Mesenteric fat pad (tissue), 1 donor: ENCODE measurements around the gene EBPL. TPM values are rescaled to one million over a fixed set of nuclear protein-coding genes. Genes with fewer than 3 reads are reported as not detected.

Source experiments
- DNase-seq: peaks from one replicate; pipeline ENCODE4 v3.0.0-alpha.2; 2020; ENCODE audit warnings: low spot score
- total RNA-seq: library from RNA; stranded (reverse); fragmentation: NEBNext Ultra II Directional; extraction: Animal tissue kit (Norgen Biotek cat#: 25700); gene quantifications from one replicate; pipeline ENCODE4 v1.2.1, GENCODE V29; 2021
- donor health status: DM: yes; HTN: yes; CAD: no.

The EBPL gene
- total RNA-seq, 1 donor from 2014 or later = 25.3 TPM

- DNase-seq = no peak
Measured at GRCh38 chr13:49676581-49677298, 14.5 kb downstream of the EBPL start.

DNA sequence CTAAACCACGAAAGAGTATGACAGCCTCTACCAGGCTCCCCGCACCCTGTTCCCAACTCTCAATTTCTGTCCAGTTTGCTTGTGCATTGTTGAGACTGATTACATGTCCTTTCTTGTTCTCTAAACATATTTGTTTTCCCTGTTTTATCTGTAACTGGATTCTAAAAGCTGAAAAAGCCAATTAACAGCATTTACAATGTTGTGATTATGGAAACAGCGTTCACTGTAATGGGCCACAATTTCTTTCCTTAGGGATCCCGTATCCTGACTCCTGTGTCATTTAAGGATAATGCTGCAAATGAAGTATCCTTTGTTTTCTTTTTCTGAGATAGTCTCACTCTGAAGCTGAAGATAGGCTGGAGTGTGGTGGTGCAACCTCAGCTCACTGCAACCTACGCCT is 20.5 kb downstream of the EBPL start:
- DNase-seq = no peak

DNA sequence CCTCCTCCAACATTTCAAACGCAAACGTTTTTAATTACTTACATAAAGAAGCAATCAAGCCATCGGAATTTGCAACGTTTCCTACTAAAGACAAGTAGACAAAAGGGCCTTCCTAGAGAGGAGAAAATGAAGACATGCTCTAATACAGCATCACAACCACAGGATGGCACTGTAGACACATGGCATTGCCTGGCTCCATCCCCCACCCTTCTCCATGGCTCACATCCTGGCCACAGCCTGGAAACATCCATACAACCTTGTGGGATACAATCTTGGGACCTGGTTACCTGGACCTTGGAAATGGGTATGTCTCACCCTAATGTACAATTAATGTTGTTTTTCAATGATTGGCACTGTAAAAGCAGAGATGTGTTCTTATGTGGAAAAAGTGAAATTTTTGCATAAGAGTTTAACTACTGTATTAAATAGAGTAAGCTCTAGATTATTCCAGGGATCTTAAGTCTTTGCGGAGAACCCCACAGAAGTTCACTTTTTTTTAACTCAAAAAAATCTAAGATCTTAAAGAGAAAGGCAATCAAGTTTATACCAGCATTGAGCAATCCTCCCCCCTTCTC is 21.5 kb downstream of the EBPL start:
- DNase-seq = no peak

DNA sequence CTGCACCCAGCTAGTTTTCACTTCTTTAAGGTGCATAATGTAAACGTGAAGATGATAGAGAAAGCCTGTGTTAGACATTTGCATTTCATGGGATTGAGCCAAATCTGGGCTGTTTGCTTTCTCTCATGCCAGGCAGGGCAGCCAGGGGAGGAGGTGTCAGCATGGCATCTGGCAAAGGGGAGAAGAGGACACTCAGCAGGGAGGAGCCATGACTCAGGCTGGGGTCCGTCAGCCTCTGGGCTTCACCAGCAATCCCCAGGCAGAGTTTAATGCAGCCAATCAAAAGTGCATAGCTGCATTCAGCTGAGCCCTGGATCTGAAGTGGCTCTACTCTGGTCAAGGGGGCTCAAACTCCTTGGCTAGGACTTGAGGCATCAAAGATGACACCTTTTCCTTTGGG is 23.5 kb downstream of the EBPL start:
- DNase-seq = no peak

DNA sequence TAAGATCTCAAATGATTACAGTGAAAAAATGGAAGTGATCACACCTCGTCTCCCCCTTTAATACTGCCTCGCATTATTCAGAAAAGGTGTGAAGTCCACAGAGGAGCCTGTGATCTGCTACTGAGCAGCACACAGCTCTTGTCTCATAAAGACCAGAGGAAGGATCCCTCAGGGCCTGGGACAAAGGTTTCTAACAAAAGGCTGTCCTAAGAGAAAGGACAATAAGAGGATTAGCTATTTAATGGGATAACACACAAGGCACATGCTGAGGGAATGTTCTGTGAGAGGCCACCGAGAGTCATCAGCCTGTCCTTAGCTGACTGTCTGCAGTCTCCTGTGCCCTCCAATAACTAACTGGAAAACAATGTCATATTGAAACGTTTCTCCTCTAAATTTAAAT is 26.7 kb downstream of the EBPL start:
- no peak for DNase-seq

- DNase-seq = no peak
Measured at GRCh38 chr13:49657241-49657641, 34.0 kb downstream of the EBPL start.

GRCh38 chr13:49655906-49656305 is 35.4 kb downstream of the EBPL start:
- no peak for DNase-seq

DNA sequence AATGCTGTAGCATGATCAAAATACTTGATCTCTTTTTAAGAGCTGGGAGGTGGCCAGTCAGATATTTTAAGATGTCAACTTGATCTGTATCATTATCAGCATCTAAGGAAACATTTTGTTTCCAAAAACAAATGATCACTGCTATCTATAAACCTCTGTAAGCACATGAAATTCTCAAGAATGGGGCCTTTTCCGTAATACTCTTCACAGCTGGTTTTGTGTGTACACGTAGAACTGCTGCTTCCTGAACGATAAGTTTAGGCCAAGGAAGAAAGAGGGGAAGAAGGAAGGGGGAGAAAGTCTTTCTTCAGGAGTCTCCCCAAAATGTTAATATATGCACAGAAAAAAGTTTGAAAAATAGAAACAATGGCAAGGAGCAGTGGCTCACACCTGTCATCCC is 37.3 kb downstream of the EBPL start:
- DNase-seq = no peak

DNA sequence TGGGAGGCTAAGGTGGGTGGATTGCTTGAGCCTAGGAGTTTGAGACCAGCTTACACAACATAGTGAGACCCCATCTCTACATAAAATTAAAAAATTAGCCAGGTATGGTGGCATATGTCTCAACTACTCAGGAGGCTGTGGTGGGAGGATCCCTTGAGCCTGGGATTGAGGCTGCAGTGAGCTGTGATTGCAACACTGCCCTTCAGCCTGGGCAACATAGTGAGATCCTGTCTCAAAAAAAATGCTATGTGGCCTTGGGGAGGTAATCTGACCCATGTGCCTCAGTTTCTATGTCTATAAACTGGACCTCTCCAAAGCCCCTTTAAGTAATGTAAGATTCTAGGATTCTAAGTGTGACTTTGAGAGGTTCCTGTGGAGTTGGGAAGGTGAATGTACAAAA is 37.8 kb downstream of the EBPL start:
- DNase-seq = no peak

- DNase-seq = no peak
Measured at GRCh38 chr13:49652355-49653305, 38.7 kb downstream of the EBPL start.

DNA sequence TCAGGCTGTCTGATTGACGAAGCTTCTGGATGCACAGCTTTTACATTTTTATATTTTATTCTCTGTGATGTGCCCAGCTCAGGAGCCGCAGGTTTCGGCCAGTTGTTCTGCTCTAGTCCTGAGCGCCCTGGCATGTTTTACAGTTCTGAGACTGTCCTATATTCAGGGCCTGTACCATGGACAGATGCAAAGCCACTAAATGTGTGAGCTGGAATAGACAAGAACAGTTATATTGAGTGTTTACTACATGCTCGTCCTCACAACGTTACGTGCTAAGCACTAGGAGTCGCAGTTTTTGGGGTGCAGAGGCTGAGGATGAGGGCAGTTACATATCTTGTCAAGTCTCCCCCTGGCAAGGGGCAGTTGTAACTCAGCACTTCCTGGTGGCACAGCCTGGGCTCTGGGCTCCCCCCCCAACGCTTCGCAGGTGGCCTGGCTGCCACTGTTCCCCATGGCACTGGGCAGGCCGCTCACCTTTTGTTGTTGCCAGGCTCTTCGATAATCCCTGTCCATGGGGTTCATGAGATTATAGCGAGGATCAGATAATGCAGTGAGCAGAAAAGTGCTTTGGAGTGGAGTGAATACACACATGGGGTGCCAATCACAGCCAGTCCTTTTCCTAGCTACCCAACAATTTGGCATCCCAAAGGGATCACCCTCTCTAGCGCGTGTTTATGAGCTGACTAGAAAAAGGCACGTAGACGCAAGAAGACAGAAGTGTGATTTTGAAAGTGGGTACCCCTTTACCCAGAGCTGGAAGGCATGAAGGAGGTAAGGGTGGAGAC is 39.5 kb downstream of the EBPL start:
- DNase-seq = no peak

DNA sequence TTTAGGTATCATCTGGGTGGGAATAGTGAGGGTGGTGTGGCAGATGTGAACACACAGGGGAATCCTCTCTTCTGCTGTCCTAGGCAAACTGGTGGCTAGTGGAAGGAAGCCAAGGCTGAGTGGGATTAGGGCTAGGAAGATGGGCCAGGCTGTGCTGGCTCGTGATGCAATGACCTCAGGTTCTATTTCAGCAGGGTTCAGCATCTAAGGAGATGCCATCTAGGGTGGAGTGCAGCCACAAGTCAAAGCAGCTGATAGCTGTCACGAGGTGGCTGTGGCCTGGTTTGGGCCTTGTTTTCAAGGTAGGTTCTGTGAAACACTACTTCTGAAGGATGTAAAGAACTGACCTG is 41.3 kb downstream of the EBPL start:
- no peak for DNase-seq

- no peak for DNase-seq
Measured at GRCh38 chr13:49649244-49649962, 41.9 kb downstream of the EBPL start.

- DNase-seq = no peak
Measured at GRCh38 chr13:49646688-49647087, 44.6 kb downstream of the EBPL start.

DNA sequence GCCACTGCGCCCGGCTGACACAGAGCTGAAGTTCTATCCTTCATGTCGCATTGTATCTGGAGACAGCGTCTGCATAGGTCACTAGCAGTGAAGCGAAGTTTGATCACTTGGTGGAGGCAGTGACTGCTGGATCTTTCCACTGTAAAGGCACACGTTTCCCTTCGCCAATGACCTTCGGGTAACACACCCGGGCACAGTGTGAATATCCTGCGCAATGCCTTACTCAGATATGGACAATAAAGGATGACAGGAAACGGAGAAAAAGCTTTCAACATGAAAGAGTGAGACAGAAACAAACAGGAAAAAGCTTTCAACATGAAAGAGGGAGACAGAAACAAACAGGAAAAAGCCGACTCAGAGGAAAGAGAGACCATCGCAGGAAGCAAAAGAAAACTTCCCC is 45.8 kb downstream of the EBPL start:
- DNase-seq = no peak

DNA sequence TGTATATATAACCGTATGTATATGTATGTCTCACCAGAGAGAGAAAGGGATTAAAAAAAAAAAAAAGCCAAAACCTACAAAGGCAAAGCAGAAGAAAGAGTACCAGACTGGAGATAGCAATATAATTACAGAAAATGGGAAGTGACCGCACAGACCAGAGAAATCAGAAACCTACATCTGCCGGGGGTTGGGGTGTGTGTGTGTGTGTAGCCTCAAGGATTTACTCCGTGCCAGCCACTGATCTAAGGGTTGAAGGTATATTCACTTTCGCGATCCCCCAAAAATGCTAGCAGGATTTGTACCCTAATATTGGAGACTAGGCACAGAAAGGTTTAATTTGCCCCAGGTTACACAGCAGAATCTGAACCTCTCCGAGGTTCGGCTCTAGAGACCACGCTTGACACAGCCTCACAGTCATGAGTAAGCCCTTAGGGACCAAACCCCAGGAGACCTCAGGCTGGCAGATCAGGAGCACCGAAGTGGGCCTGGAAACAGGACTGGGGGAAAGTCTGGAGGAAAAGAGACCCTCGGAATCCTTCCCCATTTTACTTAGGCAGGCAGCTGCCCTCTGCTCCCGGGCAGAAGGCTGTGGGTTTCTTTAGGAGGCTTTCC is 48.1 kb downstream of the EBPL start:
- no peak for DNase-seq

DNA sequence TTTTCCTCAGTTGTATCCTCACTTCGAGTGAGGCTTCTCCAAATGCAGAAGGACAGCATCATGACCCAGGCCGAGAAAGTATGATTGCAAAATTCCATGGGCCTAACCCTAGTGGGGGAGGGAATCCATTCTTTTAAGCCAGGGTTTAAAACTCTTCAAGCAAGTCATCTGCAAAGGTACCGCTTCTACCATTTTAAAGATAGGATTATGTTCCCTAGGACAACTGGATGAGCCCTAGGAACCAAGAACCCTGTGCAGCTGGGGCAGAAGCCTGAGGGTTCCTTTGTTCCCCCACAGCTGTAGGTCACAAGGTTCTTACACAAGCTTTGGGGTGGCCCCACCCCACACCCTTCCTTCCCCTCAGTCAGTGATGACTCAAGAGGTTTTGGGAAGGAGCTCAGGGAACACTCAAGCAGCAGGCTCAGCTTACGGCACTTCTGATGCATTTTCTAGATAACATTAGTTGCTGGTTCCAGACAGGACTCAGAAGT is 49.4 kb downstream of the EBPL start:
- no peak for DNase-seq

DNA sequence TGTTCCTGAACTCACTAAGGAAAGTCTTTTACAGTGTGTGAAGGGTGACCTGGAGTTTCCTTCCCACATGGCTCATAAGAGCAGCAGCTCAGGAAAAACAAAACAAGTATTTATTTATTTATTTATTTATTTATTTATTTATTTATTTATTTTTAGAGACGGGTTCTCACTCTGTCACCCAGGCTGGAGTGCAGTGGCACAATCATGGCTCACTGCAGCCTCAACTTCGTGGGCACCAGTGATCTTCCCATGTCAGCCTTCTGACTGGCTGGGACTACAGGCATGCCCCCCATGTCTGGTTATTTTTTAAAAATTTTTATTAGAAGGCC is 52.6 kb downstream of the EBPL start:
- DNase-seq = no peak

GRCh38 chr13:49638030-49638743 is 53.1 kb downstream of the EBPL start:
- DNase-seq = no peak

DNA sequence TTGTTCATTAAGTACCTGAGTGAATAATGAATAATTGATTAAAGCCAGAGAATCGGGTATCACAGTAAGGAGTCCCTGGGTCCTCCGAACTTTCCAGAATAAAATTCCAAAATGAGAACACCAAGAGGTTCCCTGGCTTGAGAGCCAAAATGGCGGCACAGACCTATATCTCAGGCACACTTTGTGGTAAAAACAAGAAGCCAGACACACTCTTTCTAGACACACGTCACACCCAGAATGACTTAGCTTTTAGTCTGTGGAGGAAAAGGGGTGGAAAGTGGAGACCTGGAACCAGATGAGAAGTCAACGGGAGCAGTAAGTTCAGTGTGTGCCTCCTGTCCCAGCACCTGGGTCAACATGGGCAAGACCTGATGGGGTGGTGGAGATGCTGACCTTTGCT is 54.6 kb downstream of the EBPL start:
- no peak for DNase-seq
